Naive thymus-derived CD8-positive, alpha-beta T cell (primary cell): ENCODE results near the gene PBX3. TPM values are rescaled to one million over a fixed set of nuclear protein-coding genes. Genes with fewer than 3 reads are reported as not detected.

Experiments used
- ATAC-seq, 2 donors: fragments of 150-1000 bp; cut with Tn5 transposase in 1 of 2; sonication (Bioruptor Pico), chemical (Tn5 transposase) in 1 of 2; 1 replicate in 1 of 2; 2 replicates in 1 of 2; pipeline ENCODE4 v1.10.0; 2021; ENCODE audit warnings: mild to moderate bottlenecking in 2 of 2, moderate library complexity in 2 of 2
- POLR2A ChIA-PET: fragments of 350-600 bp; sonication (Branson Sonifier 250); formaldehyde crosslinking; loops from one replicate; lab custom pipeline; 2021; ENCODE audit warnings: antibody characterized with exemption; lab: Charles Lee
- DNase-seq, 10 donors: peaks; one replicate each; pipeline versions ENCODE4 v3.0.0 to v3.0.0-alpha.2; 2020 to 2022
- H3K27ac Mint-ChIP-seq, 10 donors: one replicate each; pipeline ENCODE4 v1.8.0; 2020 to 2022; ENCODE audit warnings: mild to moderate bottlenecking in 10 of 10, mixed read lengths in 10 of 10, moderate library complexity in 4 of 10, inconsistent platforms in 1 of 10
- H3K27me3 Mint-ChIP-seq, 5 donors: one replicate each; pipeline ENCODE4 v1.8.0; 2021 to 2022; ENCODE audit warnings: mixed read lengths in 5 of 5
- H3K36me3 Mint-ChIP-seq, 3 donors: one replicate each; pipeline ENCODE4 v1.8.0; 2020 to 2022; ENCODE audit warnings: mixed read lengths in 3 of 3, mild to moderate bottlenecking in 2 of 3, inconsistent platforms in 1 of 3
- H3K4me1 Mint-ChIP-seq, 4 donors: one replicate each; pipeline ENCODE4 v1.8.0; 2021 to 2022; ENCODE audit warnings: mixed read lengths in 4 of 4
- H3K4me3 Mint-ChIP-seq, 10 donors: one replicate each; pipeline ENCODE4 v1.8.0; 2020 to 2022; ENCODE audit warnings: mild to moderate bottlenecking in 10 of 10, mixed read lengths in 10 of 10, moderate library complexity in 6 of 10, inconsistent platforms in 1 of 10
- H3K9me3 Mint-ChIP-seq, 9 donors: one replicate each; pipeline ENCODE4 v1.8.0; 2020 to 2022; ENCODE audit warnings: mixed read lengths in 9 of 9, mild to moderate bottlenecking in 3 of 9, inconsistent platforms in 1 of 9, moderate library complexity in 1 of 9
- polyA plus RNA-seq, 3 donors: library from polyadenylated mRNA; unstranded; fragments of 300-500 nt; fragmentation: Illumina TruSeq; gene quantifications; one replicate each; pipeline ENCODE4 v1.2.3, GENCODE V29; 2021
- total RNA-seq, 8 experiments: library from RNA in 2 of 8; stranded (reverse) in 2 of 8; gene quantifications; one replicate each; pipeline ENCODE4 v1.2.3 and lab custom pipeline; 2021 to 2026

The PBX3 gene
- total and polyA plus RNA-seq, 5 experiments from 2014 or later = 2.9 to 27.5 (median 4.2) TPM

DNA sequence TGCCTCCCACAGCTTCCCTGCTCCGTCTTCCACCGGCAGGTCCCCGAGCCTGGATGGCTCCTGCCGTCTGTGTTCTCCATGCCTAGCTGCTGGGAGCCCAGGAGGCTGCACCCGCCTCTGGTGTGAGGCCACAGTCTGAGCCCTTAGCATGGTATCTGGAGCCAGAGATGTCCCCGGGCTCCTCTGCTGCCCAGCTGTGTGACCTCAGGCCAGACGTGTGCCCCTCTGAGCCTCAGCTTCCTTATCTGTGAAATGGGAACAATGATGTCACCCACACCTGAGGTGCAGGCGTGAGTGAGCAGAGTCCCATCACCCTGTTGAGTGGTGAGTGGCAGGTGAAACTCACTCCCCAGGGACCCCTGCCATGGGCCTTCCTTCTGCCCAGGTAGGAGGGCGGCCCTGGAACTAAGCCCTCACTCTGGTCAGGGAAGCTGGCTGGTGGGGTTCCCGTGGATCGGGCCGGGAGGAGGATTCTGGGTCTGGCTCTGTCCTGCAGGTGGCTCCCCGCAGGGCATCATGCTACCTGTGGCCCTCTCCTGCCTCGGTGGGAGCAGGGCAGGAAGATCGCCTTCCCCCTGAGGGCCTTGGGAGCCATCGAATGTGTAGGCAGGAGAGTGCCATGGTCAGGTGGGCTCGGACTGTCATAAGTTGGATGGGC lies 239.0 kb downstream of the PBX3 start:
- Mint-ChIP-seq H3K36me3 (peaks cover 0 to 2% (median 2%) of the 10 kb centered on the region in 3 donors), H3K27me3 (peaks cover 10 to 21% (median 13%) of the 10 kb centered on the region in 5 donors), H3K27ac (no peak overlapping the region), H3K4me1 (no peaks in the 10 kb centered on the region), H3K9me3 (peaks cover 0 to 11% (median 2%) of the 10 kb centered on the region in 9 donors), H3K4me3 (no peak overlapping the region)
- ATAC-seq = no peak
- DNase-seq = no peak
- POLR2A ChIA-PET = no interaction called here

DNA sequence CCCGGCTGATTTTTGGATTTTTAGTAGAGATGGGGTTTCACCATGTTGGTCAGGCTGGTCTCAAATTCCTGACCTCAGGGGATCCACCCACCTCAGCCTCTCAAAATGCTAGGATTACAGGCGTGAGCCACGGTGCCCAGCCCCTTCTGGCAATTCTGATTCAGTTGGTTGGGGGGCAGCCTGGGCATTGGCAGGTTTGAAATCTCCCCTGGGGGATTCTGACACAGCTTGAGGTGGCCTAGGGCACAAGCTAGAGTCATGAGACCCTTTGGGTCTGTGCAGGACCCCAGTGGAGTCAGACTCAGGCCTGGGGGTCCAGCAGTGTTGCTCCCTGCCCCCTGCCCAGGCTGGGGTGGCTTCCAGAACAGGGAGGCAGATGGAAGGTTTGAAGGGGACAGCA lies 239.8 kb downstream of the PBX3 start:
- peaks cover 8 to 17% (median 13%) of the 10 kb centered on the region in 5 donors for H3K27me3 Mint-ChIP-seq
- H3K27ac Mint-ChIP-seq = no peak overlapping the region
- H3K4me3 Mint-ChIP-seq = no peak overlapping the region
- POLR2A ChIA-PET = no interaction called here
- no peaks in the 10 kb centered on the region for H3K4me1 Mint-ChIP-seq
- DNase-seq = peak in 1 of 10 donors; percentile 8
- H3K9me3 Mint-ChIP-seq = peaks cover 0 to 11% (median 0%) of the 10 kb centered on the region in 9 donors
- ATAC-seq = no peak
- H3K36me3 Mint-ChIP-seq = no peaks in the 10 kb centered on the region

DNA sequence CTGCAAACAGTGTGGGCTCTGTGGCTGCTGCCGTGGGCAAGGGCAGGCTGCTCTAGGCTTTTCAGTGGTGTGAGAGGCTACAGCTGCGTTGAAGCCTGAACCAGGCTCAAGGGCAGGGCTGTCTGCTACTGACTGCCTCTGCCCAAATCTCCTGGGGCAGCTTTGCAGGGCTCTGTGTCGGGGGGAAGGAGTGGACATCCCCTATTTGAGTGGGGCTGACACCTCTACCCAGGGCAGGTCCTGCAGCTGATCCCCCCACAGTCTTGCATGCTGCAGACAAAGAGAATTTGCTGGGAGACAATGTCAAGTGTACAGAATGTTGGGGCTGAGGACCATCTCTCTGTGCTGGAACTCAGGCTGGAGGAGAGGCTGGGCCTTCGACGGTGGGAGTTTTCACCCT lies 240.2 kb downstream of the PBX3 start:
- Mint-ChIP-seq H3K27me3 (peaks cover 4 to 15% (median 10%) of the 10 kb centered on the region in 5 donors), H3K27ac (no peak overlapping the region), H3K36me3 (no peaks in the 10 kb centered on the region), H3K4me3 (no peak overlapping the region), H3K4me1 (no peaks in the 10 kb centered on the region), H3K9me3 (peaks cover 0 to 11% (median 0%) of the 10 kb centered on the region in 9 donors)
- ATAC-seq = no peak
- POLR2A ChIA-PET = no interaction called here
- DNase-seq = peak in 1 of 10 donors; percentile 37

- Mint-ChIP-seq H3K4me3 (no peak overlapping the region), H3K4me1 (no peaks in the 10 kb centered on the region), H3K27ac (no peak overlapping the region), H3K36me3 (no peaks in the 10 kb centered on the region), H3K9me3 (peaks cover 0 to 11% (median 0%) of the 10 kb centered on the region in 9 donors), H3K27me3 (peaks cover 3 to 13% (median 5%) of the 10 kb centered on the region in 5 donors)
- POLR2A ChIA-PET = no interaction called here
- ATAC-seq (no peak), DNase-seq (peak in 2 of 10 donors; percentile 9 to 49)
These were observed 241.4 kb downstream of the PBX3 start for GRCh38 chr9:125988479-125989050.

GRCh38 chr9:125989090-125989501 lies 241.9 kb downstream of the PBX3 start:
- Mint-ChIP-seq H3K4me3 (no peak overlapping the region), H3K27me3 (peaks cover 0 to 9% (median 3%) of the 10 kb centered on the region in 5 donors), H3K4me1 (no peaks in the 10 kb centered on the region), H3K9me3 (peaks cover 0 to 11% (median 0%) of the 10 kb centered on the region in 9 donors), H3K36me3 (no peaks in the 10 kb centered on the region), H3K27ac (no peak overlapping the region)
- DNase-seq (peak in 2 of 10 donors; percentile 10 to 51), ATAC-seq (no peak)
- POLR2A ChIA-PET = no interaction called here

GRCh38 chr9:125989524-125990180 lies 242.5 kb downstream of the PBX3 start:
- Mint-ChIP-seq H3K36me3 (no peaks in the 10 kb centered on the region), H3K27me3 (peaks cover 0 to 9% (median 3%) of the 10 kb centered on the region in 5 donors), H3K27ac (no peak overlapping the region), H3K4me1 (no peaks in the 10 kb centered on the region), H3K4me3 (no peak overlapping the region), H3K9me3 (peaks cover 0 to 10% (median 0%) of the 10 kb centered on the region in 9 donors)
- DNase-seq = peak in 2 of 10 donors; percentile 10 to 43
- no peak for ATAC-seq
- POLR2A ChIA-PET = no interaction called here

- peaks cover 0 to 4% (median 0%) of the 10 kb centered on the region in 5 donors for H3K27me3 Mint-ChIP-seq
- H3K9me3 Mint-ChIP-seq = peaks cover 0 to 4% (median 0%) of the 10 kb centered on the region in 9 donors
- DNase-seq (peak in 2 of 10 donors; percentile 13 to 44), ATAC-seq (no peak)
- H3K4me3 Mint-ChIP-seq = no peak overlapping the region
- no peaks in the 10 kb centered on the region for H3K36me3 Mint-ChIP-seq
- no peaks in the 10 kb centered on the region for H3K4me1 Mint-ChIP-seq
- POLR2A ChIA-PET = no interaction called here
- no peak overlapping the region for H3K27ac Mint-ChIP-seq
These were observed 243.1 kb downstream of the PBX3 start for GRCh38 chr9:125990186-125990792.

GRCh38 chr9:125990793-125991220 lies 243.6 kb downstream of the PBX3 start:
- POLR2A ChIA-PET = no interaction called here
- Mint-ChIP-seq H3K9me3 (no peaks in the 10 kb centered on the region), H3K4me1 (no peaks in the 10 kb centered on the region), H3K36me3 (no peaks in the 10 kb centered on the region), H3K4me3 (no peak overlapping the region), H3K27ac (no peak overlapping the region), H3K27me3 (peaks cover 0 to 3% (median 0%) of the 10 kb centered on the region in 5 donors)
- DNase-seq (peak in 2 of 10 donors; percentile 13 to 27), ATAC-seq (no peak)

DNA sequence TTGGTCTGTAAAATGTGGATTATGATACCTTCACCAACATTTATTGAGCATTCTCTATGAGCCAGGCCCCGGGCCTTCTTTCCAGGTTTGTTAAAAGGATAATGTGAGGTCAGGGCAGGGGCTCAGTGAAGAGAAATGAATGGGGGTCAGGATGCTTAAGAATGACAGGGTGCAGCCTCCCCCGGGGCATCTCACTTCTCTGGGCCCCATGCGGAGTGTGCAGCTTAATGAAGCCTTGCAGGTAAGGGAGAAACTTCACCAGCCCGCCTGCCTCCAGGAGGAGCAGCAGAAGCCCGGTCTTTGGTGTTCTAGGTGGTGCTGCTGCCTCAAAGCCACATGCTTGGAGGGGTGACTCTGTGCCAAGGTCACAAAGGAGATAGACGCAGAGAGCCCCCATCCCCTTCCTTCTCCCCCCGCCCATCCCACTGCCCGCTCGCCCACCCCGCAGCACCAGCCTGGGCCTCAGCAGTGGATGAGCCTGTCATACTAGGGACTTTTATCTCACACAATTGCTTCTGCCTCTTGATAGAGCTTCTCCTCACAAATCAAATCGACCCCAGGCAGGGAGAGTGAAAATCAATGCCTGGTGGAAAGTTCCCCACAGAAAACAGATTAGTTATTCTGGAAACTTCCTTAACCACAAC lies 244.8 kb downstream of the PBX3 start:
- ATAC-seq = no peak
- peak in 2 of 10 donors; percentile 10 to 51 for DNase-seq
- H3K27ac Mint-ChIP-seq = no peak overlapping the region
- no peak overlapping the region for H3K4me3 Mint-ChIP-seq
- no peaks in the 10 kb centered on the region for H3K36me3 Mint-ChIP-seq
- H3K27me3 Mint-ChIP-seq = peaks cover 0 to 8% (median 0%) of the 10 kb centered on the region in 5 donors
- POLR2A ChIA-PET = no interaction called here
- H3K4me1 Mint-ChIP-seq = peaks cover 0 to 1% (median 0%) of the 10 kb centered on the region in 4 donors
- no peaks in the 10 kb centered on the region for H3K9me3 Mint-ChIP-seq

DNA sequence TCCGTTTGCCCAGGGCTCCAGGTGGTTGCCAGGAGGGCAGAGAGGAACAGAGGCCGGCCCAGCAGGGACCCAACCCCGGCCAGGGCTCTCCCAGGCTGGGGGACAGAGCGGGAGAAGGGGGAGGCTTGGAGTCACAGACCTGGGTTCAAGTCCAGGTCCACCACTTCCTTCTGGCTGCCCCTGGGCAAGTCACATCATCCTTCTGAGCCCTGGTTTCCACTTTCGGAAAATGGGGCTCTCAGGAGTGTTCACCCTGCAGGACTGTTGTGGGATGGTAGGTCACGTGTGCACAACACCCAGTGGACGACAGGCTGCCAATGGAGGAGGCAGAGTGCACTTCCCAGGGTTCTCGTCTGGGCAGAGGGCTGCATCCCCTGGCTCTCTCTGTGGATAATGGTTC lies 245.4 kb downstream of the PBX3 start:
- no peaks in the 10 kb centered on the region for H3K9me3 Mint-ChIP-seq
- ATAC-seq (no peak), DNase-seq (peak in 1 of 10 donors; percentile 32)
- H3K27me3 Mint-ChIP-seq = peaks cover 0 to 8% (median 0%) of the 10 kb centered on the region in 5 donors
- H3K4me1 Mint-ChIP-seq = peaks cover 0 to 1% (median 0%) of the 10 kb centered on the region in 4 donors
- H3K27ac Mint-ChIP-seq = no peak overlapping the region
- POLR2A ChIA-PET = no interaction called here
- H3K4me3 Mint-ChIP-seq = no peak overlapping the region
- H3K36me3 Mint-ChIP-seq = no peaks in the 10 kb centered on the region

DNA sequence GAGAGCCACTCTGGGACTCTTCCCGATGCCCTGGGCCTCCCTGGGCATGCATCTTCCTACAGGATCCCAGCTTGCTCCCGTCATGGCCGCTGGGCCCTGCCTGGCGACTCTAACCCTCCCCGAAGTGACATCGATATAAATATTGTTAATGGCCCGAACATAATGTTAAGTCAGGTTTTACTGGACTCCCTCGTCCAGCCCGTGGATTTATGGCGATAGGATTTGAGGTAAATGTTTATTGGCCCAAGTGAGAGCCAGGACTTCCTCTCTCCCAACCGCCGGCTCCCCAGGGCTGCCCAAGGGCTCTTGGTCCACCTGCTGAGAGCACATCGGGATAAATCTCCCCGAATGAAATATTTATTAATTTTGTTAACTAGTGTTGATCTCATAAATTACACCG lies 246.3 kb downstream of the PBX3 start:
- Mint-ChIP-seq H3K27ac (no peak overlapping the region), H3K27me3 (peaks cover 0 to 8% (median 0%) of the 10 kb centered on the region in 5 donors), H3K4me1 (peaks cover 0 to 1% (median 0%) of the 10 kb centered on the region in 4 donors), H3K4me3 (no peak overlapping the region), H3K9me3 (no peaks in the 10 kb centered on the region), H3K36me3 (no peaks in the 10 kb centered on the region)
- DNase-seq = peak in 1 of 10 donors; percentile 36
- ATAC-seq = no peak
- POLR2A ChIA-PET = no interaction called here
